Stimulated activated CD8-positive, alpha-beta memory T cell treated with anti-CD3 and anti-CD28 coated beads, Interleukin-7, amount 100 ng/mL, for 24 hours (primary cell): ENCODE measurements around the gene CSN3.
"Not testable (repeated sequence)": the region's sequence is repeated elsewhere in the genome, so short reads cannot be mapped to it uniquely, and the experiment has no call there.

Source experiments
- DNase-seq: peaks from one replicate; pipeline ENCODE4 v3.0.0-alpha.2; 2020; ENCODE audit warnings: low read depth

The CSN3 gene

GRCh38 chr4:70242297-70242696 is at the start of gene CSN3:
CSN3 (plus strand) TSS chr4:70242597; CDS start chr4:70244820, 2,223 bp downstream.
- DNase-seq: not testable (repeated sequence)

GRCh38 chr4:70192895-70193294 is 49.5 kb upstream of the CSN3 start:
- DNase-seq: no peak

- DNase-seq: no peak
These were observed 47.0 kb upstream of the CSN3 start, which contains the start of gene ODAM for GRCh38 chr4:70195425-70195824. ODAM (plus strand) TSS chr4:70195725; CDS start chr4:70196544, 819 bp downstream.

- no peak for DNase-seq
These were observed 45.5 kb upstream of the CSN3 start for GRCh38 chr4:70196857-70197256.

GRCh38 chr4:70197842-70198241 is 44.6 kb upstream of the CSN3 start:
- DNase-seq: no peak

- no peak for DNase-seq
These were observed 38.8 kb upstream of the CSN3 start for GRCh38 chr4:70203601-70204000.

GRCh38 chr4:70212752-70213151 is 29.6 kb upstream of the CSN3 start:
- not testable (repeated sequence) for DNase-seq

- not testable (repeated sequence) for DNase-seq
These were observed 26.3 kb upstream of the CSN3 start for GRCh38 chr4:70216109-70216508.

- not testable (repeated sequence) for DNase-seq
These were observed 25.8 kb upstream of the CSN3 start for GRCh38 chr4:70216550-70216949.

GRCh38 chr4:70221389-70221788 is 21.0 kb upstream of the CSN3 start:
- DNase-seq: not testable (repeated sequence)

GRCh38 chr4:70221818-70222217 is 20.6 kb upstream of the CSN3 start:
- not testable (repeated sequence) for DNase-seq

- DNase-seq: no peak
These were observed 16.6 kb upstream of the CSN3 start, which contains the start of gene FDCSP for GRCh38 chr4:70225824-70226223. FDCSP (plus strand) TSS chr4:70226124; CDS start chr4:70231195, 5,071 bp downstream.

GRCh38 chr4:70236125-70236524 is 6.3 kb upstream of the CSN3 start:
- no peak for DNase-seq

GRCh38 chr4:70239131-70239883 is 3.1 kb upstream of the CSN3 start:
- no peak for DNase-seq

- no peak for DNase-seq
These were observed 2.4 kb upstream of the CSN3 start for GRCh38 chr4:70239884-70240591.

GRCh38 chr4:70243091-70243490 is 694 bp downstream of the CSN3 start:
- DNase-seq: no peak

- DNase-seq: no peak
These were observed 9.0 kb downstream of the CSN3 start for GRCh38 chr4:70251250-70251944.

- no peak for DNase-seq
These were observed 9.5 kb downstream of the CSN3 start for GRCh38 chr4:70251945-70252277.

GRCh38 chr4:70269674-70270073 is 27.3 kb downstream of the CSN3 start:
- no peak for DNase-seq

- DNase-seq: no peak
These were observed 34.7 kb downstream of the CSN3 start for GRCh38 chr4:70277121-70277520.

GRCh38 chr4:70280567-70280966 is 38.2 kb downstream of the CSN3 start:
- no peak for DNase-seq

- DNase-seq: no peak
These were observed 46.3 kb downstream of the CSN3 start for GRCh38 chr4:70288651-70289050.

- no peak for DNase-seq
These were observed 48.9 kb downstream of the CSN3 start for GRCh38 chr4:70291341-70291740.
